ENCODE results near the gene VCX2.
"Not testable (repeated sequence)": the region's sequence is repeated elsewhere in the genome, so short reads cannot be mapped to it uniquely, and the experiment has no call there.

Gene VCX2

GRCh38 chrX:8141896-8142295, 29.2 kb downstream of the VCX2 start:
- Mint-ChIP-seq H3K36me3 (ENCODE audit: low read depth) (no peaks in the 10 kb centered on the region), H3K4me3 (no peak overlapping the region), H3K4me1 (ENCODE audit: low read depth) (no peaks in the 10 kb centered on the region), H3K27me3 (no peaks in the 10 kb centered on the region), H3K27ac (no peak overlapping the region), H3K9me3 (no peaks in the 10 kb centered on the region)
- DNase-seq, result no peak

GRCh38 chrX:8140986-8141744, 29.9 kb downstream of the VCX2 start:
- Mint-ChIP-seq H3K4me3 (no peak overlapping the region), H3K27me3 (no peaks in the 10 kb centered on the region), H3K9me3 (no peaks in the 10 kb centered on the region), H3K4me1 (ENCODE audit: low read depth) (no peaks in the 10 kb centered on the region), H3K27ac (no peak overlapping the region), H3K36me3 (ENCODE audit: low read depth) (no peaks in the 10 kb centered on the region)
- no peak for DNase-seq

GRCh38 chrX:8139716-8140115, 31.4 kb downstream of the VCX2 start:
- no peak overlapping the region for H3K4me3 Mint-ChIP-seq
- H3K36me3 Mint-ChIP-seq (ENCODE audit: low read depth), result no peaks in the 10 kb centered on the region
- H3K9me3 Mint-ChIP-seq, result peaks cover under 1% of the 10 kb centered on the region
- H3K27me3 Mint-ChIP-seq, result no peaks in the 10 kb centered on the region
- no peak overlapping the region for H3K27ac Mint-ChIP-seq
- no peak for DNase-seq
- H3K4me1 Mint-ChIP-seq (ENCODE audit: low read depth), result no peaks in the 10 kb centered on the region

GRCh38 chrX:8138252-8138651, 32.8 kb downstream of the VCX2 start:
- Mint-ChIP-seq H3K4me3 (no peak overlapping the region), H3K36me3 (ENCODE audit: low read depth) (no peaks in the 10 kb centered on the region), H3K27me3 (no peaks in the 10 kb centered on the region), H3K9me3 (peaks cover 9% of the 10 kb centered on the region), H3K27ac (no peak overlapping the region), H3K4me1 (ENCODE audit: low read depth) (no peaks in the 10 kb centered on the region)
- DNase-seq, result no peak

- peaks cover 3% of the 10 kb centered on the region for H3K9me3 Mint-ChIP-seq
- no peak for DNase-seq
- H3K4me3 Mint-ChIP-seq, result no peak overlapping the region
- no peak overlapping the region for H3K27ac Mint-ChIP-seq
- H3K36me3 Mint-ChIP-seq (ENCODE audit: low read depth), result no peaks in the 10 kb centered on the region
- H3K4me1 Mint-ChIP-seq (ENCODE audit: low read depth), result no peaks in the 10 kb centered on the region
- no peaks in the 10 kb centered on the region for H3K27me3 Mint-ChIP-seq
These were observed 44.4 kb downstream of the VCX2 start for GRCh38 chrX:8126648-8127047.

GRCh38 chrX:8126092-8126491, 45.0 kb downstream of the VCX2 start:
- H3K36me3 Mint-ChIP-seq (ENCODE audit: low read depth), result no peaks in the 10 kb centered on the region
- no peaks in the 10 kb centered on the region for H3K27me3 Mint-ChIP-seq
- no peak overlapping the region for H3K4me3 Mint-ChIP-seq
- no peak overlapping the region for H3K27ac Mint-ChIP-seq
- no peaks in the 10 kb centered on the region for H3K4me1 Mint-ChIP-seq (ENCODE audit: low read depth)
- DNase-seq, result no peak
- H3K9me3 Mint-ChIP-seq, result peaks cover 2% of the 10 kb centered on the region

GRCh38 chrX:8125566-8125965, 45.5 kb downstream of the VCX2 start:
- Mint-ChIP-seq H3K27ac (no peak overlapping the region), H3K4me3 (no peak overlapping the region), H3K9me3 (no peaks in the 10 kb centered on the region), H3K4me1 (ENCODE audit: low read depth) (no peaks in the 10 kb centered on the region), H3K36me3 (ENCODE audit: low read depth) (no peaks in the 10 kb centered on the region), H3K27me3 (no peaks in the 10 kb centered on the region)
- no peak for DNase-seq

- H3K4me1 Mint-ChIP-seq (ENCODE audit: low read depth), result no peaks in the 10 kb centered on the region
- no peaks in the 10 kb centered on the region for H3K9me3 Mint-ChIP-seq
- DNase-seq, result no peak
- no peak overlapping the region for H3K4me3 Mint-ChIP-seq
- H3K36me3 Mint-ChIP-seq (ENCODE audit: low read depth), result no peaks in the 10 kb centered on the region
- H3K27me3 Mint-ChIP-seq, result no peaks in the 10 kb centered on the region
- H3K27ac Mint-ChIP-seq, result no peak overlapping the region
These were observed 48.5 kb downstream of the VCX2 start for GRCh38 chrX:8122538-8122937.

GRCh38 chrX:8121391-8121790, 49.7 kb downstream of the VCX2 start:
- H3K4me1 Mint-ChIP-seq (ENCODE audit: low read depth); H3K9me3 Mint-ChIP-seq; H3K27me3 Mint-ChIP-seq; DNase-seq; H3K36me3 Mint-ChIP-seq (ENCODE audit: low read depth); H3K27ac Mint-ChIP-seq; H3K4me3 Mint-ChIP-seq: not testable (repeated sequence)

All from activated T-cell treated with anti-CD3 and anti-CD28 coated beads, Interleukin-2, amount 50 U/mL, for 24 hours (primary cell).